ENCODE results near the gene POU6F1.

The POU6F1 gene

DNA sequence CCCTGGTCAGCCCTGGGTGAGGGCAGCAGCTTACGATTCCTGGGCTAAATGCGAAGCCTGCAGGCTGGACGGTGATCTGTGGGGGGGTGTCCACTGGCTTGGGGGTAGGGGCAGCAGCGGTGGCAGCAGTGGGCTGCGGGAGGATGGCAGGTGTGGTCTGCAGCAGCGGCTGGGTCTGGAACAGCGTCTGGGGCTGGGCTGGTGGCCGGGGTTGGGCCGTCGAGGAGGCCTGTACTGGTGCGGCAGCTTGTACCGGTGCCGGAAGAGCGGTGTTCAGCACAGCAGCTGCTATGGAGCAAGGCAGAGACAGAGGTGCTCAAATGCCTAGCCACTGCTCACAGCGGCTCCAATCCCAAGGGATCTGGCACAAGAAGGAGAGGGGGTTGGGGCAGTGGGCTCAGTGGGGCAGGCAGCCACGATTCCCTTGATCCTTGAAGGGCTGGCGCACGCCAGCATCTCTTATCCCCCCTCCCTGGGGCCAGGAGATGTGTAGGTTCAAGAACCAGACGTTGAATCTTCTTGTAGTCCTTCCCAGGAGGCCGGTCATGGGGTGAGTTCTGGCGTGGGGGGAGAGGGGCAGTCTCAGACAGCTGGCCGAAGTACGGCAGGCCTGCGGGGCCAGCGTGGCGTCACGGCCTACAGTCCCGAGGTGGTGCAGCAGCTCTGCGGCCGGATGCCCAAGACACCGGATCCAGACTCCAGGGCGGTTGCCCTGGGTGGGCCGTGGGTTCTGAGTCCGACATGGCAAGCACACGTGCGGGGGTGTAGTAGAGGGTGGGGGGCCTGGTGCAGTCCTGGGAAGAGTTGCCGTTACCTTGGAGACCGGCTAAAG, 19.9 kb downstream of the POU6F1 start:
- DNase-seq = no peak

GRCh38 chr12:51196547-51196946, 21.3 kb downstream of the POU6F1 start:
- no peak for DNase-seq

DNA sequence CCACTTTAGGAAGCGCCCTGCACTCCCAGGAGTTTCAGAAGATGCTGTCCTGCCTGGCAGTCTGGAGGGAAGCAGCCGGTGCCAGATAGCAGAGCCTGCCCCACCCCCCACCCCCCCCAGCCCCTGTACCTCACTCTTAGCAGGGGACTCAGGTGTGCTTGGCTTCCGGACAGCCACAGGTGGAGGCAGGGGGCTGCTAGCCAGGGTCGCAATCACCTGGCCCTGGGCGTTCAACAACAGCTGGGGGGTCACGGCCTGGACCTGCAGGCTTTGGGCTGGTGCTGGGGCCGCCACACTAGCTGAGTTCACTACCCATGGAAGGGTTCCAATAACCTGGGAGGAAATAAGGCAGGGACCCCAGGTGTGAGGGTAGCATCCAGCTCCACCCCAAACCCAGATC, 22.0 kb downstream of the POU6F1 start:
- DNase-seq = no peak

GRCh38 chr12:51192284-51192671, 25.6 kb downstream of the POU6F1 start:
- DNase-seq = no peak

- DNase-seq = no peak
Measured at GRCh38 chr12:51191516-51192283, 26.2 kb downstream of the POU6F1 start.

- no peak for DNase-seq
Measured at GRCh38 chr12:51190820-51191219, 27.0 kb downstream of the POU6F1 start.

GRCh38 chr12:51189790-51190355, 28.0 kb downstream of the POU6F1 start:
- no peak for DNase-seq

DNA sequence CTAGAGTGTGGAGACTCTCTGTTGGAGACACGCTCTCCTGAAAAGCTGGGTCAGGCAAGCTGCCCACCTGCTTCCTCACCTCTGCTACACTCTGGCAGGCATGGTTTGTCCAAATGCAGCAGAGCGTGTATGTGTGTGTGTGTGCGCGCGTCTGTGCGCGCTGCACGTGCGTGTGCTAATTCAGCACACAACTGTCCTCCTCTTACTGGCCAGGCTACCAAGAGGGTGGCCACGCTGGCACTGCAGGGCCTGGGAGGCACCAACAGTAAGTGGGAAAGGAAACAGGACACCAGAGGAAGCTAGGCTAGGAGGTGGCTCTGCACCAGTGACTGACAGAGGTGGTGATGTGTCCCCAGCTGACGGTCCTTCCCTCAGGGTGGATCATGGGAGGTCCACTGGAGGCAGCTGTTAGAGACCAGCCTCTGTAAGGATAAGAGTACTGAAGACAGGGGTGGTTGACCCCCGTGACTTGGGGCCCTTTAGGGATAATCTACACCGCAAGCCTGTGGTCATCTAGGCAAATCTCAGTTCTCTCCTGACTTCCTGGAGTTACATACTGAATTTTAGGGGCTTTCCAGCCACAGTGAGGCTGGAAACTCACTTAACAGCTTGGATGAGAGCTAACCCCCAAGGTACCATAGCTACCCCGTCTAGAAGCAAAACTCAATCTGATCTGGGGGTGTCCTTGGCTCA, 29.4 kb downstream of the POU6F1 start:
- no peak for DNase-seq

GRCh38 chr12:51187370-51187987, 30.4 kb downstream of the POU6F1 start:
- no peak for DNase-seq

GRCh38 chr12:51186465-51187085, 31.3 kb downstream of the POU6F1 start:
- DNase-seq = no peak

DNA sequence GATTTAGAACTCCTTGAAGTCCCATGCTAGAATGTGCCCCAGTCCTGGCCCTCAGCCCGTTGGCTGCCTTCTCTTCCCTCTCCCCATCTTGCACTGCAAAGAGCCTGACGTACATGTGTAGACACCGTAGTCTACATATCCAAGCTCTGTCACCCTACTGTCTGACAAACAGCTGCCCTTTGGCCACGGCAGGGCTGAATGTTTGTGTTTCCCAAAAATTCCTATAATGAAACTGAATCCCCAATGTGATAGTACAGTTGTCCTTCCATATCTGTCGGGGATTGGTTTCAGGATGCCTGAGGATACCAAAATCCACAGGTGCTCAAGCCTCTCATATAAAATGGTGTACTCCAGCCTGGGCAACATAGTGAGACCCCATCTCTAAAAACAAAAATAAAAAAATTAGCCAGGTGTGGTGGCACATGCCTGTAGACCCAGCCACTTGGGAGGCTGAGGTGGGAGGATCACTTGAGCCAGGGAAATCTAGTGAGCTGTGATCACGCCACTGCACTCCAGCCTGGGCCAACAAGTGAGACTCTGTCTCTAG, 32.6 kb downstream of the POU6F1 start:
- DNase-seq = no peak

DNA sequence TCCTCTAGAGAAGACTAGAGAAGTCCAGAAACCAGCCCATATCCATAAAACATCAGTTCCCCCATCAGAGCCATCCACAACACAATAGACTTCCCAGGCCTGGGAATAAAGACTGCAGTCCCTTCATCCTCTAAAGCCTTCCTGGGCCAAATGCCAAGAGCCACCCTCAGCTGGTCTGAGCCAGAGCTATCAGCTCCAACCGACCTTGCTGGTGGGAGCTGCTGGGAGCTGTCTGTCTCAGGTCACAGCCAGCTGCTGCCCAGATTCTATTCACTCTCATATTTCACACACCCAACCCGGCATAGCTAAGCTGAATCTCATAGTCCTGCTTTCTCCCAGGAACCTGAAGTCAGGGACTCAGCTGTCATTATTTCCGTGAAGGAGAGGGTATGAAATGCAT, 34.0 kb downstream of the POU6F1 start:
- no peak for DNase-seq

GRCh38 chr12:51183349-51183748, 34.5 kb downstream of the POU6F1 start:
- no peak for DNase-seq

GRCh38 chr12:51181558-51181957, 36.3 kb downstream of the POU6F1 start:
- DNase-seq = no peak

- DNase-seq = no peak
Measured at GRCh38 chr12:51177897-51178296, 40.0 kb downstream of the POU6F1 start.

DNA sequence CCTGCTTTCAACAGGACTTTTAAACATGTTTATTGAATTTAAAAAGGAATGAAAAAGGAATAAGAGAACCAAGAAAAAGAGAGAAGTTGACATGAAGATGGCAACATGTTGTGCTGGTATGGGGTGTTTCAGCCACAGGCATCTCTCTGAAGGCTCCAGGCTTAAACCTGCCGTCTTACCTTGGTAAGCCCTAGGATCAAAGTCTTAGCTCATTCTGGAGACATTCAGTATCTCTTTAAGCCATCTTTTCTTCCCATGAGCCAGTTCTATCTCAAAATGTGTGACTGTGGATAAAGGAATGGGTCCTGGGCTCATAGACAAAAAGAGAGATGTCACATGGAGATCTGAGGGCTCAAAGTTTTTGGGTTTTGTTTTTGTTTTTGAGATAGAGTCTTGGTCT, 43.4 kb downstream of the POU6F1 start:
- no peak for DNase-seq

DNA sequence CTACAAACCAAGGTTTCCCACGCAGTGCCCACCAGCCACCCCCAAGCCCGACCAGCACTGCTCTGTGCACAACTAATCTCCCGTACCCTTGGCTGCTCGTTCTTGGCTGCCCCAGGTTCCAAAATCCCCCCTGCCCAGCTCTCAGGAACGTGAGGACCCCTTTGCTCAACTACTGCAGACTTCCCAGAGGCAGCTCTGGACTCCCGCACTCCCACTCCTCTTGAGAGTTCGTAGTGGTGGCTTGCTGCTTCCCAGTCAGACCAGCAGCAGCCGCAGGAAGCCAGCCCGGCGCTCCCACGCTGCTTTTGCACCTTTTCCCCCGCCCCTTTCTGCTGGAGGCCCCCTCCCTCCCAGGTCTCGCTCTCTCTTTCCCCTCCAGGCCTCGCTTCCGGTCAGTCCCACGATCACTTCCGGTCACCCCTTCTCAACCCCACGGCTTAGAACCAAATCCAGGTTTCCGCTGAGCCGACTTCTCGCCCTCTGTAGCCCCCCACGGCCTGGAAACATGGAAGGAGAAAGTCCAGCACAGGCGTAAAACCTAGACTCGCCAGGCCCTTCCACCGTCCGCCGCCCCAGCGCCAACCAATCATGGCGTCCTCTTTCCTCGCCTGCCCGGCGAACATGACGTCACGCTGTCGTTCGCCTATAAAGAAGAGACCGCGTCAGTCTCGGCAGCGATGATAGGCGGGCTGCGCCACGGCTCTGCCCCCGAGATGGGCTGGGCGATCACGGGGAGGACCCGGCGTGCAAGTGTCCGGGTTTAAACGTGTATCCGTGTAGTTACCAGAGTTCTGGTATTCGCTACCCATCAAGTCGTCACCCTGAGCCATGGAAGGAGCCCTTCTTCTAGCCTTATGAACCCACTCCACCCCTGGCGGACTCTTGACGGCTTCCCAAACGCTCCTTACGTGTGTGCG, 45.1 kb downstream of the POU6F1 start, which contains the start of gene TFCP2:
TFCP2 (minus strand) TSS at position 621 of the 917 bp plus-strand sequence. CDS start 713 bp downstream, outside the sequence.
- DNase-seq = peak; percentile 93

DNA sequence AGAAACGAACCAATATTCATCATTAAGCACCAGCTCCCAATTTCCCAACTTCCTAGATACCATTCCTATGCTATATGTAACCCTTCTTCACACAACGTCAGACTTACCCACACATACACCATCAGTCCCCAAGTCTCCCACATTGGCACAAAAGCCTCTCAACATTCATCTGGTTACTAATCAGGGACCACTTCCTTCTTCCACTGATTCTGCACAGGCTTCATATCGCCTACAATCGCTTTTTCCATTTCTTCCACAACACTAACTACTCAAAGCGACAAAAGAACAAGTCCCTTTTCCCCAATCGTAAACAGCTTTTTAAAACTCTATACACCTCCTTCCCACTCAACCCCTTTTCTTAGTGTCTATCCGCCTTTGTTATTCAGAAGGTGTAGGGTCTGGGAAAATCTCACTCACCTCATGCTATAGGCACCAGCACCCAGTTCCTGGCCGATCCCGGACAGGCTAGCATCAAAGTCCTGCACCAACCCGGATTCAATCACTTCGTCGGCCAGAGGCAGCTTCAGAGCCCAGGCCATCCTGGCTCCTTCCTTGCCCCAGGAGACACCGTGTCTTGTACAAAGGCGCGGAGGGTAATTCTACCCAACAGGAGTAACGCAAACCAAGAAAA, 45.9 kb downstream of the POU6F1 start:
- DNase-seq = no peak

GRCh38 chr12:51163795-51164194, 54.1 kb downstream of the POU6F1 start:
- no peak for DNase-seq

DNA sequence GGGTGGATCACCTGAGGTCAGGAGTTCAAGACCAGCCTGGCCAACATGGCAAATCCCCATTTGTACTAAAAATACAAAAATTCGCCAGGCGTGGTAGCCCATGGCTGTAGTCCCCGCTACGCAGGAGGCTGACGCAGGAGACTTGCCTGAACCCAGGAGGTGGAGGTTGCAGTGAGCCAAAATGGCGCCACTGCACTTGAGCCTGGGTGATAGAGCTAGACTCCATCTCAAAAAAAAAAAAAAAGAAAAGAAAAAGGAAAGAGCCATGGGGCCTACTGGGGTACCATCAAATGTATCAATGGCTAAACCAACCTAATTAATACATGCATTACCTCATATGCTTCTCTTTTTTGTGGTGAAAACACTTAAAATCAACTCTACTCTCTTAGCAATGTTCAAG, 55.6 kb downstream of the POU6F1 start:
- no peak for DNase-seq
